GM12875 (cell line): ENCODE data around the gene PPP2R2D.

Source experiments
- H3K4me3 ChIP-seq: one replicate; pipeline ENCODE4 v1.5.1; 2011; ENCODE audit warnings: low read depth, low read length, control low read depth
- CTCF ChIP-seq: IDR thresholded peaks from 2 replicates; pipeline ENCODE4 v1.5.1; 2011; ENCODE audit warnings: low read depth, mild to moderate bottlenecking, control low read depth, inconsistent platforms, low read length, moderate library complexity, borderline replicate concordance; ENCODE audit not compliant: insufficient read depth

PPP2R2D gene

GRCh38 chr10:132006966-132007365 lies 106.2 kb downstream of the PPP2R2D start:
- no peak for TF ChIP-seq CTCF
- no peak overlapping the region for H3K4me3 ChIP-seq

- no peak for TF ChIP-seq CTCF
- no peak overlapping the region for H3K4me3 ChIP-seq
Observed at GRCh38 chr10:132007681-132008080, 106.9 kb downstream of the PPP2R2D start.
